HepG2 (cell line): ENCODE measurements around the gene SLC43A3. TPM values are rescaled to one million over a fixed set of nuclear protein-coding genes. Genes with fewer than 3 reads are reported as not detected.

Source experiments
- ATAC-seq: fragments of 200-7000 bp; cut with Tn5 transposase; 3 replicates; pipeline ENCODE4 v1.9.1; 2020; ENCODE audit warnings: mild to moderate bottlenecking, moderate library complexity
- BruUV-seq: library from RNA; stranded (reverse); fragments of 400-500 nt; replicated peaks from 2 replicates; lab custom pipeline; 2021; lab: Mats Ljungman, UMichigan
- CTCF ChIA-PET: fragments of 300-600 bp; formaldehyde crosslinking; extraction: SDS; loops from one replicate; lab custom pipeline; 2021; ENCODE audit warnings: low total read pairs, inconsistent platforms, low intra/inter-chr PET ratio; lab: Yijun Ruan, JAX
- POLR2A ChIA-PET: fragments of 350-600 bp; sonication (Branson Sonifier 250); formaldehyde crosslinking; loops from one replicate; lab custom pipeline; 2020; ENCODE audit warnings: antibody characterized with exemption, inconsistent platforms; lab: Yijun Ruan, JAX
- DNase-seq: peaks from one replicate; pipeline ENCODE4 v3.0.0-alpha.2; 2015; ENCODE audit warnings: low spot score
- FAIRE-seq: peaks from 3 replicates; lab custom pipeline; 2011; peaks lifted over from hg19 to GRCh38; lab: Jason Lieb, UNC
- H2AFZ ChIP-seq: one replicate; pipeline ENCODE4 v1.6.1; 2011; ENCODE audit warnings: low read length, inconsistent platforms
- H3K27ac ChIP-seq: fragments of 300-600 bp; 3 replicates; pipeline ENCODE4 v1.8.0; 2011; ENCODE audit warnings: mixed run types, mild to moderate bottlenecking, mixed read lengths, low read length, inconsistent platforms; ENCODE audit not compliant: insufficient read depth; ENCODE audit errors: extremely low read length
- H3K27me3 ChIP-seq, 2 experiments: fragments of 200-600 bp in 1 of 2; 2 replicates in 1 of 2; 3 replicates in 1 of 2; pipeline versions ENCODE4 v1.6.0 to v1.8.0; 2011; ENCODE audit warnings: low read length in 2 of 2, mild to moderate bottlenecking in 2 of 2, moderate library complexity in 2 of 2, inconsistent platforms in 1 of 2; ENCODE audit not compliant: insufficient read depth in 2 of 2, control insufficient read depth in 1 of 2
- H3K36me3 ChIP-seq, 2 experiments: fragments of 200-600 bp in 1 of 2; replicated peaks in 1 of 2; 2 replicates in 1 of 2; 3 replicates in 1 of 2; pipeline versions ENCODE4 v1.5.1 to v1.8.0; 2011; ENCODE audit warnings: low read length in 2 of 2, inconsistent platforms in 1 of 2; ENCODE audit not compliant: insufficient read depth in 2 of 2, control insufficient read depth in 1 of 2
- H3K4me1 ChIP-seq: 2 replicates; pipeline ENCODE4 v1.5.1; 2012; ENCODE audit warnings: low read length, inconsistent platforms; ENCODE audit not compliant: insufficient read depth
- H3K4me2 ChIP-seq: 2 replicates; pipeline ENCODE4 v1.6.0; 2011; ENCODE audit warnings: low read depth, low read length, inconsistent platforms
- H3K4me3 ChIP-seq, 3 experiments: fragments of 200-600 bp in 1 of 3; sonication (generic), shearing (Covaris generic) in 1 of 3; replicated peaks in 1 of 3; 2 replicates each; pipeline ENCODE4 v1.5.1; 2011 to 2016; ENCODE audit warnings: low read length in 3 of 3, inconsistent platforms in 2 of 3, low read depth in 2 of 3, mild to moderate bottlenecking in 2 of 3, control low read depth in 1 of 3, mixed read lengths in 1 of 3; ENCODE audit not compliant: insufficient read depth in 1 of 3
- H3K79me2 ChIP-seq: one replicate; pipeline ENCODE4 v1.6.1; 2011; ENCODE audit warnings: low read length, inconsistent platforms; ENCODE audit not compliant: insufficient read depth
- H3K9ac ChIP-seq: 2 replicates; pipeline ENCODE4 v1.6.0; 2011; ENCODE audit warnings: mild to moderate bottlenecking, low read depth, low read length, inconsistent platforms; ENCODE audit not compliant: insufficient read depth
- H3K9me3 ChIP-seq: 2 replicates; pipeline ENCODE4 v1.5.1; 2012; ENCODE audit warnings: mild to moderate bottlenecking, low read length
- H4K20me1 ChIP-seq: 2 replicates; pipeline ENCODE4 v1.6.0; 2011; ENCODE audit warnings: inconsistent platforms, mild to moderate bottlenecking, low read length, moderate library complexity; ENCODE audit not compliant: insufficient read depth
- KLF6 ChIP-seq: IDR thresholded peaks from 2 replicates; pipeline ENCODE4 v1.8.0; 2016; ENCODE audit warnings: missing biosample characterization, missing genetic modification reagents
- ZBTB34 ChIP-seq: sonication (generic); formaldehyde crosslinking; IDR thresholded peaks from 2 replicates; pipeline ENCODE4 v1.8.0; 2022; ENCODE audit warnings: mild to moderate bottlenecking, missing genetic modification reagents
- ZNF484 ChIP-seq: sonication (generic); formaldehyde crosslinking; IDR thresholded peaks from 2 replicates; pipeline ENCODE4 v1.5.1; 2020; ENCODE audit warnings: mild to moderate bottlenecking, low read depth, missing genetic modification reagents, borderline replicate concordance
- ZNF609 ChIP-seq: sonication (generic); formaldehyde crosslinking; IDR thresholded peaks from 2 replicates; pipeline ENCODE4 v1.4.0; 2020; ENCODE audit warnings: mild to moderate bottlenecking, missing genetic modification reagents, borderline replicate concordance
- ZNF775 ChIP-seq: sonication (generic); formaldehyde crosslinking; IDR thresholded peaks from 2 replicates; pipeline ENCODE4 v1.4.0; 2020; ENCODE audit warnings: missing genetic modification reagents, mild to moderate bottlenecking, moderate library complexity, borderline replicate concordance
- WGBS: methylation state at CpG from one replicate; pipeline ENCODE4 v1.1.6; 2017; ENCODE audit warnings: low lambda C conversion rate; 5-methylcytosine and 5-hydroxymethylcytosine counted together
- in situ Hi-C: cut with HindIII; loops from 2 replicates; pipeline ENCODE4 v1.10.0; 2017; ENCODE audit warnings: low pct_unique_long_range_greater_than_20kb; ENCODE audit not compliant: extremely low pct_ligation_motif_present
- intact Hi-C: fragments of 100-400 bp; cut with micrococcal nuclease; formaldehyde crosslinking; loops from one replicate; pipeline ENCODE4 v1.10.0; 2022; ENCODE audit not compliant: unreplicated experiment
- polyA plus RNA-seq, 8 experiments: library from polyadenylated mRNA; depleted of rRNA in 3 of 8; stranded (reverse) in 7 of 8; unstranded in 1 of 8; fragments of >200 nt; fragmentation: Illumina TruSeq in 4 of 8; extraction: Trizol in 4 of 8; gene quantifications; 2 replicates each; pipeline versions ENCODE4 v1.2.1 to v1.2.3, GENCODE V29; 2011 to 2016; ENCODE audit warnings: low read depth in 4 of 8, missing spikeins in 1 of 8, mixed read lengths in 1 of 8; ENCODE audit not compliant: insufficient read depth in 1 of 8
- total RNA-seq, 5 experiments: library from RNA; depleted of rRNA; stranded (reverse); fragments of >200 nt; fragmentation: Illumina TruSeq; extraction: Trizol; gene quantifications; 2 replicates each; pipeline ENCODE4 v1.2.3, GENCODE V29; 2016; ENCODE audit warnings: low read depth in 1 of 5
- TF ChIP-seq, protein P1 (sequence below): sonication (generic); formaldehyde crosslinking; IDR thresholded peaks from 2 replicates; pipeline ENCODE4 v1.8.1; 2023; ENCODE audit warnings: missing genetic modification reagents, mild to moderate bottlenecking, borderline replicate concordance
- TF ChIP-seq, protein P2 (sequence below): sonication (generic); formaldehyde crosslinking; IDR thresholded peaks from 2 replicates; pipeline ENCODE4 v1.4.0; 2020; ENCODE audit warnings: missing genetic modification reagents, borderline replicate concordance

SLC43A3 gene
- total and polyA plus RNA-seq, 2 of the 13 experiments (the other 11 are each of a cell fraction or from before 2014, with no cell fraction given): 2.6 TPM; not detected in 1

- FAIRE-seq: no peak
- intact Hi-C loops (no loop called here), in situ Hi-C loops (no loop called here)
- 27% methylated on average over 4 of the region's 4 CpGs for WGBS
- no peak for ATAC-seq
- DNase-seq: no peak
- Histone ChIP-seq H3K9me3 (no peaks in the 10 kb centered on the region), H3K36me3 (no peaks in the 10 kb centered on the region), H3K4me1 (no peaks in the 10 kb centered on the region), H3K4me2 (no peak overlapping the region), H3K9ac (no peak overlapping the region), H3K27ac (no peak overlapping the region), H4K20me1 (no peaks in the 10 kb centered on the region), H2AFZ (no peak overlapping the region), H3K27me3 (peaks cover 0 to 6% of the 10 kb centered on the region in 2 experiments; a peak in 2 of 5 replicates), H3K79me2 (no peaks in the 10 kb centered on the region), H3K4me3 (no peak overlapping the region)
- BruUV-seq: no TSS peak
- POLR2A ChIA-PET: no interaction called here
- TF ChIP-seq KLF6 (CRISPR knock-in tag) (no peak), ZNF775 (CRISPR knock-in tag) (no peak), ZBTB34 (CRISPR knock-in tag) (no peak), ZNF609 (CRISPR knock-in tag) (no peak), ZNF484 (CRISPR knock-in tag) (no peak)
- TF ChIP-seq, protein P1, sequence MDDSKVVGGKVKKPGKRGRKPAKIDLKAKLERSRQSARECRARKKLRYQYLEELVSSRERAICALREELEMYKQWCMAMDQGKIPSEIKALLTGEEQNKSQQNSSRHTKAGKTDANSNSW (CRISPR knock-in tag): no peak
- TF ChIP-seq, protein P2, sequence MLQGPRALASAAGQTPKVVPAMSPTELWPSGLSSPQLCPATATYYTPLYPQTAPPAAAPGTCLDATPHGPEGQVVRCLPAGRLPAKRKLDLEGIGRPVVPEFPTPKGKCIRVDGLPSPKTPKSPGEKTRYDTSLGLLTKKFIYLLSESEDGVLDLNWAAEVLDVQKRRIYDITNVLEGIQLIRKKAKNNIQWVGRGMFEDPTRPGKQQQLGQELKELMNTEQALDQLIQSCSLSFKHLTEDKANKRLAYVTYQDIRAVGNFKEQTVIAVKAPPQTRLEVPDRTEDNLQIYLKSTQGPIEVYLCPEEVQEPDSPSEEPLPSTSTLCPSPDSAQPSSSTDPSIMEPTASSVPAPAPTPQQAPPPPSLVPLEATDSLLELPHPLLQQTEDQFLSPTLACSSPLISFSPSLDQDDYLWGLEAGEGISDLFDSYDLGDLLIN (CRISPR knock-in tag): no peak
- CTCF ChIA-PET: no interaction called here
Measured at GRCh38 chr11:57413681-57414080, 13.2 kb downstream of the SLC43A3 start.
